Measurements from ENCODE around the gene KBTBD2.
A peak's percentile ranks its signal among the peaks of the same experiment; 100 is the strongest.
"Not testable (repeated sequence)": the region's sequence is repeated elsewhere in the genome, so short reads cannot be mapped to it uniquely, and the experiment has no call there.

The KBTBD2 gene

DNA sequence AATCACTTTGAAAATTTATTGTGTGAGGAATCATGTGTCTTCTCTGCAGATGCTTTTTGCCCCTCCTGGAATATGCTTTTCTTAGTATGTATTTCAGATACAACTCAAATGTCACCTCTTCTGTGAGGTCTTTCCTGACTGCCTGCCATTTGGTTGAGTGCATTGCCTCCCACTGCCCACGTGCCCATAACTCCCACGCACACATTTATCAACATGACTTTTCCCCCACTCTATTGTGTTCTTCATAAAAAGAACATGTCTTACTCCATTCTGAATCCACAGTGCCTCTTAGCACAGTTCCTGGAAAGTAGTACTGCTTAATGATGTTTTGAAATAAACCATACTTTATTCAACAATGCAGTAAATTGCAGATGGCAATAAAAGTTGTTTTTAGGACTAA lies 42.9 kb downstream of the KBTBD2 start:
- not testable (repeated sequence) for DNase-seq

DNA sequence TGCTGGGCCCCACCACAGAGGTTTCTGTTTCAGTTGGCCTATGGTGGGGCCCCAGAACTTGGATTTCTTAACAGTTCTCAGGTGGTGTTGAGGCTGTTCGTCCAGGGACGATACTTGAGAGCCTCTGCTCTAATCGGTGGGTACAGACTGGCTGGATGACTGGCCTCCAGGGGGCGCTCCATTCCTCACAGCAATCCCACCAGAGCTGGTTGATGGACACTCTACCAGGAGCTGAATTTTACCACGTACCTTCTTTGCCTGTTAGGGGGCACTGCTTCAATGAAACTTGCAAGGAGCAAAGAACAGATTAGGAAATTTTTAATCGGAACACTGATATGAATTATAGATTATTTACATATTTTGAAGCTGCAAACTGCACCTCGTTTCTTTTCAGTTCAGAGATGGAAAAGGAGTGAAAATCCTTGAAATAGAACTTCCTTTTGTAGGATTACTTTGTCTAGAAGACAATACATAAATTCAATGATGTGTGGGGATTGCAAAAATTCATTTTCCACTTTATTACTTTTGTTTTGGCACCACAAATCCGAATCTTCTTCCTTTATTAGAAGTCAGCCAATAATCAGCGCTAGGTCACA lies 44.8 kb downstream of the KBTBD2 start:
- peak; percentile 77 for DNase-seq

GRCh38 chr7:32844748-32845147 lies 46.8 kb downstream of the KBTBD2 start:
- not testable (repeated sequence) for DNase-seq

GRCh38 chr7:32843763-32844162 lies 47.8 kb downstream of the KBTBD2 start:
- DNase-seq = not testable (repeated sequence)

DNA sequence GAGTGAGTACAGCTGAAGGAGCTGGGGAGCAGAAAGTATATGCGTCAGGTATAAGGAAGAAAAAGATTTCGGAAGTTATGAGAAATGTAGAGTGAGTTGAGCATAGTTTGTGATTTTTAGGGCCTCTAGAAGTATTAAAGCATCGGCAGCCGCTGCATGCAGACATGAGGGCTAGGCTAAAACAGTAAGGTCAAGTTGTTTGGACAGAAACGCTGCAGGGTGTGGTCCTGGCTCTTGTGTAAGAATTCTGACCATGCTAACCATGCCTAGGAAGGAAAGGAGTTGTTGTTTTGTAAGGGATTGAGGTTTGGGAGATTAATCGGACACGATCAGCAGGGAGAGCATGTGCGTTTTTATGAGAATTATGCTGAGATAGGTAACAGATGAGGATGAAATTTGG lies 51.7 kb downstream of the KBTBD2 start:
- DNase-seq = not testable (repeated sequence)

DNA sequence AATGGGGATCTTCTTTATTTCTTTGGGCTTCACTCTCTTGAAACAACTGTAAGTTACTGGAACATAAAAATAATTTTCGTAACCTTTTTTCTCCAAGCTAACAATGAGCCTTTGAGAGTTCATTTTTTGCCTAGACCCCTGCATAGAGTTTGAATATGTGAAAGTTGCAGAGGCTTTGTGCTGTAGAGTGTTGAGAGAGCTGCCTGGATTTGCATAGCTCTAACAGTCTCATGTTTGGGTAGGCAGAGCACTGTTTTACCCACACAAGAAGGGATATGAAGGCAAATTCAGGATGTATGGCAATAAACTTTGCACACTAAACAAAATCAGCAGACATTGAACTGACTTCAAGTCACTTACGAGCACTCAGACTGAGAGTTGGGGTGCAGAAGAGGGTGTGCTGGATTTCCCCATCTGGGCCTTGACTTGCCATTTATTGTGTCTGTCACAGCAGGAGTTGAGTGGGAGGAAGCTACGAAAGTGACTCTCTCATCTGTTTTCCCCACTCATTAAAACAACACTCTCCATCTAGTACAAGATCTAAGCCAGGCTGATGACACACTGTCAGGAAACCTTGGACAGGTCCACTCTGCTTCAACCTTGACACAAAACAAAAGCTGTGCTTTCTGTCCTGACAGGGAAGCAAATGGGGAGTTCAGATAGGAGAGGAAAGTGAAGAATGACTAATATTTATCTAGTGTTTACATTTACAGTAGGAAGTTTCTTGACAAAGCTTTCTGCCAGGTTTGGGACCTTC lies 62.4 kb downstream of the KBTBD2 start:
- not testable (repeated sequence) for DNase-seq

Measured in activated effector memory CD4-positive, alpha-beta T cell treated with Interleukin-2 at 50 U/mL for 16 hours (primary cell).